K562 treated with DMSO at 1 percent for 4 hours (cell line): Measurements from ENCODE around the gene JMJD8. TPM values are rescaled to one million over a fixed set of nuclear protein-coding genes. Genes with fewer than 3 reads are reported as not detected.

Experiments
- total RNA-seq: library from RNA; unstranded; fragments of 300-600 nt; gene quantifications from 2 replicates; pipeline ENCODE4 v1.2.3, GENCODE V29; 2022; ENCODE audit not compliant: insufficient read depth

Gene JMJD8
- total RNA-seq = 88.7 and 91.8 TPM in 2 replicates

GRCh38 chr16:684071-684794 lies at the start of gene JMJD8:
TSS of gene JMJD8 (minus strand) at chr16:684334. CDS start at chr16:684319, 15 bp downstream.

GRCh38 chr16:726438-727290 lies 42.5 kb upstream of the JMJD8 start, which contains the start of the genes CCDC78 and HAGHL:
TSS of gene CCDC78 (minus strand) at chr16:726443. CDS start at chr16:726367, 76 bp downstream.
TSS of gene HAGHL (plus strand) at chr16:727106. CDS start at chr16:727510, 404 bp downstream.

GRCh38 chr16:720990-721764 lies 37.0 kb upstream of the JMJD8 start, which contains the start of gene ANTKMT:
TSS of gene ANTKMT (plus strand) at chr16:721146. CDS start at chr16:721275, 129 bp downstream.

GRCh38 chr16:714558-715476 lies 30.7 kb upstream of the JMJD8 start, which contains the start of gene METRN:
TSS of gene METRN (plus strand) at chr16:715118. CDS start at chr16:715290, 172 bp downstream.

GRCh38 chr16:705431-706188 lies 21.5 kb upstream of the JMJD8 start, which contains the start of gene FBXL16:
TSS of gene FBXL16 (minus strand) at chr16:705801. CDS start at chr16:697405, 8,396 bp downstream.

GRCh38 chr16:679814-680624 lies 4.1 kb downstream of the JMJD8 start, which contains the start of gene STUB1:
TSS of gene STUB1 (plus strand) at chr16:680410. CDS start at chr16:680526, 116 bp downstream.

GRCh38 chr16:674968-675883 lies 8.9 kb downstream of the JMJD8 start, which contains the start of gene RHBDL1:
TSS of gene RHBDL1 (plus strand) at chr16:675671. CDS start at chr16:675791, 120 bp downstream.

GRCh38 chr16:667780-668518 lies 16.2 kb downstream of the JMJD8 start, which contains the start of gene RHOT2:
TSS of gene RHOT2 (plus strand) at chr16:668132. CDS start at chr16:668200, 68 bp downstream.

GRCh38 chr16:648781-649589 lies 35.1 kb downstream of the JMJD8 start, which contains the start of gene WDR90:
TSS of gene WDR90 (plus strand) at chr16:649365. CDS start at chr16:649417, 52 bp downstream.

GRCh38 chr16:641326-642188 lies 42.6 kb downstream of the JMJD8 start, which contains the start of gene MCRIP2:
TSS of gene MCRIP2 (plus strand) at chr16:641828. CDS start at chr16:641992, 164 bp downstream.

GRCh38 chr16:636206-637080 lies 47.7 kb downstream of the JMJD8 start, which contains the start of gene METTL26:
TSS of gene METTL26 (minus strand) at chr16:636305. CDS start at chr16:636290, 15 bp downstream.

